ENCODE measurements around the gene CALCR.
A peak's percentile ranks its signal among the peaks of the same experiment; 100 is the strongest.

Gene CALCR

GRCh38 chr7:93575555-93576399, 1.3 kb upstream of the CALCR start:
- Mint-ChIP-seq H3K4me3 (no peak overlapping the region), H3K27me3 (peaks cover 45% of the 10 kb centered on the region)
- peak; percentile 35 for ATAC-seq

GRCh38 chr7:93574269-93574645, 267 bp downstream of the CALCR start:
- no peak for ATAC-seq
- DNase-seq = no peak
- Mint-ChIP-seq H3K4me3 (no peak overlapping the region), H3K9me3 (no peaks in the 10 kb centered on the region), H3K4me1 (peaks cover 4% of the 10 kb centered on the region), H3K27me3 (peaks cover 47% of the 10 kb centered on the region), H3K27ac (no peak overlapping the region)

More at GRCh38 chr7:93575555-93576399, 1.3 kb upstream of the CALCR start:
- DNase-seq = no peak
- Mint-ChIP-seq H3K9me3 (no peaks in the 10 kb centered on the region), H3K27ac (no peak overlapping the region), H3K4me1 (peaks cover 4% of the 10 kb centered on the region)

DNA sequence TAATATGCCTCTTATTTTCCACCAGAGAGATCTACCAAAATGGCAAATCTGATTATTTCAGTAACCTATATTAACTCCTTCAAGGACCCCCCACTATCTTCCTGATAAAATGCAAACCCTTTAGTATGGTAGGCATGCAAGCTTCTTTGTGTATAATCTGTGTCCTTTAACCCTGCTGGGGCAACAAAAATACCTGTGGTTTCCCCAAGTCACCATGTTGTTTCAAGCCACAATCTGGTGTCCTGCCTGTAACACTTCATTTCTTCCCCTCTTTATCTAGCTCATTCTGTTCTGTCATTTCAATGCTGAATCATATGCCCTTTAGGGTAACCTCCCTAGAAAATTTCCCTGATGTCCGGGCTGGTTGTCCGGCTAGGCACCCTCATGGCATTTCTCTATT, 5.3 kb downstream of the CALCR start:
- DNase-seq = no peak
- no peaks in the 10 kb centered on the region for H3K9me3 Mint-ChIP-seq
- H3K4me3 Mint-ChIP-seq = no peak overlapping the region
- H3K27me3 Mint-ChIP-seq = peaks cover 22% of the 10 kb centered on the region
- ATAC-seq = no peak
- H3K27ac Mint-ChIP-seq = no peak overlapping the region
- no peaks in the 10 kb centered on the region for H3K4me1 Mint-ChIP-seq

DNA sequence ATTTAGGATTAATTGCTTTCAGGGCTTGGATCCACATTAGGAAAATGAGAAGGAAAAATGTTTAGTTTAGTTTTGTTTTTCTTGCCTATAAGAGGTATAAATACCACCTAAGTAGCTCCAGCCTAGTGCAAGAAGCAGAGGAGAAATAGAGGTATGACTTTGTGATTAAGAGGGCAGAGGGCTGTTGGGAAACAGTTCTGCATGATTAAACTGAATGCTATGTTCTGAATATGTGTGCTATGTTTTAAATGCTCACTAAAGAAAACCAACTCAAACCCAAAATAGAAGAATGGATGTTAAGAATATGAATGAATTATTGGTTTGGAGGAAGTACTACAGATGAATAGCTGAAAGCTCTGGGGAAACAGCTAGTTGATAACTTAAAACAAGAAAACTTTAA, 7.6 kb downstream of the CALCR start:
- Mint-ChIP-seq H3K4me3 (no peak overlapping the region), H3K4me1 (no peaks in the 10 kb centered on the region), H3K27me3 (peaks cover 21% of the 10 kb centered on the region), H3K9me3 (no peaks in the 10 kb centered on the region), H3K27ac (no peak overlapping the region)
- no peak for DNase-seq
- no peak for ATAC-seq

DNA sequence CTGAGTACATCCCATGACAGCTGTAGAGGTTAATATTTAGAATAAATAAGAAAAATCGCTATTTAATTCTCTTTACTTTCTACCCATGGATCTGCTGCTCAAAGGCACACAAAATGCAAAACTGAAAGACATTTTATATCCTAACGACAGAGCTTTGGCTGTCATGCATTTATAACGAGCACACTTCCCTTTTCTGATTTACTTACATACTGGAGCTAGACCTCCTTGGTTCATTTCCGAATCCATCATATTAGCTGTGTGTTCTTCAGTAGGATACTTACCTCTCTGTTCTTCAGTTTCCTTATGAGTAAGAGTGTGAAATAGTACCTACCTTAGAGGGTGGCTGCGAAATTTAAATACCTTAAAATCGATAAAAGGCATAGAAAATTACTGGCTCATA, 10.9 kb downstream of the CALCR start:
- H3K4me3 Mint-ChIP-seq = no peak overlapping the region
- H3K4me1 Mint-ChIP-seq = no peaks in the 10 kb centered on the region
- no peak overlapping the region for H3K27ac Mint-ChIP-seq
- no peak for ATAC-seq
- no peak for DNase-seq
- peaks cover 14% of the 10 kb centered on the region for H3K27me3 Mint-ChIP-seq
- H3K9me3 Mint-ChIP-seq = no peaks in the 10 kb centered on the region

- ATAC-seq (no peak), DNase-seq (no peak)
- Mint-ChIP-seq H3K27me3 (peaks cover 8% of the 10 kb centered on the region), H3K4me1 (no peaks in the 10 kb centered on the region), H3K9me3 (no peaks in the 10 kb centered on the region), H3K27ac (no peak overlapping the region), H3K4me3 (no peak overlapping the region)
Observed at GRCh38 chr7:93562936-93563335, 11.6 kb downstream of the CALCR start.

DNA sequence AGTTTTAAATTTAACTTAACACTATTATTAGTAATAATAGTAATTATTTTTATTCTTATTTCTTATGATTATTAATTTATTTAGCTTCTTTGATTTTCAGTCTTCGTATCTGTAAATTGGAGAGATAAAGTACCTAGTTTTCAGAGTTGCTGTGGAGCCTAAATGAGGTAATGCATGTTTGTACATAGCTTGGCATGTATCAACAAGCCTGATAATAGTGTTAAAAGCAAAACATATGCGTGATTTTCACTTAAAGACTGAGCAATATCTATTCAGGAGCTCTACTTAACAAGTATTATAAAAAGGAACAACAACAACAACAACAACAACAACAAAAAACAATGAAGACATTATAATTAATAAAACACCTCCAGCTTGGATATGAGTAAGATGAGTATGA, 12.4 kb downstream of the CALCR start:
- Mint-ChIP-seq H3K4me1 (no peaks in the 10 kb centered on the region), H3K4me3 (no peak overlapping the region), H3K27me3 (peaks cover 8% of the 10 kb centered on the region), H3K27ac (no peak overlapping the region), H3K9me3 (no peaks in the 10 kb centered on the region)
- DNase-seq = no peak
- no peak for ATAC-seq

- no peak overlapping the region for H3K4me3 Mint-ChIP-seq
- H3K4me1 Mint-ChIP-seq = no peaks in the 10 kb centered on the region
- no peaks in the 10 kb centered on the region for H3K9me3 Mint-ChIP-seq
- DNase-seq (no peak), ATAC-seq (no peak)
- no peak overlapping the region for H3K27ac Mint-ChIP-seq
- H3K27me3 Mint-ChIP-seq = peaks cover 13% of the 10 kb centered on the region
Observed at GRCh38 chr7:93559639-93560491, 14.7 kb downstream of the CALCR start.

GRCh38 chr7:93558705-93559614, 15.6 kb downstream of the CALCR start:
- ATAC-seq (no peak), DNase-seq (no peak)
- H3K4me3 Mint-ChIP-seq = no peak overlapping the region
- no peaks in the 10 kb centered on the region for H3K9me3 Mint-ChIP-seq
- H3K27ac Mint-ChIP-seq = no peak overlapping the region
- H3K27me3 Mint-ChIP-seq = peaks cover 16% of the 10 kb centered on the region
- H3K4me1 Mint-ChIP-seq = no peaks in the 10 kb centered on the region

GRCh38 chr7:93551931-93552330, 22.6 kb downstream of the CALCR start:
- no peak for DNase-seq
- no peak for ATAC-seq
- Mint-ChIP-seq H3K9me3 (no peaks in the 10 kb centered on the region), H3K4me1 (no peaks in the 10 kb centered on the region), H3K27me3 (peaks cover 8% of the 10 kb centered on the region), H3K27ac (no peak overlapping the region), H3K4me3 (no peak overlapping the region)

DNA sequence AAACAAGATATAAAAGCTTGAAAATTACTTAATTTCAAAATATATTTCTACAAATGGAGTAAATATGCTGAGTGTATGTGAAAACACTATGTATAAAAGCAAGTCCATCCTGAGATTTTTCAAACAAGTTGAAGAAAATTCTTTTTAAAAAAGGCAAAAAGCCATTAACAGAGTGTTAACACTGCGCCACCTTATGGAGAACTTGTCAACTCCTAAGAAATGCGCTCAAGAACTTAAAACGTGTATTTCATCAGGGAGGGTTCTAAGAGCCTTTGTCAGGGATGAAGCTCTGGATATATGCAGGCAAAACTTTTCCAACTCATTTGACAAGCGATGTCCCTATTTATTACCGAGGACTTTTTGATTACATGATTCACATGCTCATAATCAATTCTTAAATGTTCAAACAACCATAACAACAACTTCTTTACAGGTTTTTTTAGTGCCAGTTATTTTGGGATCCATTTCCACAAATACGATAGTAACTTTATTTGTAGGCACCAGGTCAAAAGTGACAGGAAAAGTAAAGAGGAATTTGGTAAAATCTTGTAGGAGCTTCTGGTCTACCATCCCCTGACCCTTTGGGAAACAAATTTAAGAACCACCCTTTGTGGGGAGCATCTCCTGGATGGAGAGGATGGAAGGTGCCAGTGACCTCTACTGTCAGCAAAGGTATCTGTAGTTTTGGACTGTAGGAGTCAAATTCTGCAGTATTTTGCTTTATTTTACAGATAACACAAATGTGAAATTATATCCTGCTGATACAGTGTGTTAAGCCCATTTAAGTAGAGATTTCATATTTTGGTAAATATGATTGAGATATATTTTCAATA, 23.2 kb downstream of the CALCR start:
- no peak for ATAC-seq
- no peak for DNase-seq
- Mint-ChIP-seq H3K4me1 (no peaks in the 10 kb centered on the region), H3K9me3 (no peaks in the 10 kb centered on the region), H3K27ac (no peak overlapping the region), H3K27me3 (peaks cover 8% of the 10 kb centered on the region), H3K4me3 (no peak overlapping the region)

DNA sequence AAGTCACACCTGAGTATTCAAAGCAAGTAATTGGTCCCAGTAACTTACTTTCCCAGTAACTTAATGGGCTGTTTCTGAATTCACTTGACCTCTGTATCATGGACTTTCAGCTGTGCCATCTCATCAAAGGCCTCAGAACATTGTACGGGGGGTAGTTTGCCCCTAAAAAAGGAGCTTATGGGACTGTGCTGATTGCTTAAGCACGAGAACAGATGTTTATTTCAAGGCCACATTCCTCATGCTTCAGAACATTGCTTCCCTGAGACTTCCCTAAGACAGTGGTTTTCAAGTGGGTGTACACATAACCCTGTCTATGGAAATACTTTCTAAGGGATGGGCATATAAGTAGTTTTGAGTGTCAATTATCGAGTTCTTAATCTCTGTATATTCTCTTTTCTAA, 26.8 kb downstream of the CALCR start:
- DNase-seq (no peak), ATAC-seq (no peak)
- Mint-ChIP-seq H3K4me1 (no peaks in the 10 kb centered on the region), H3K27me3 (no peaks in the 10 kb centered on the region), H3K4me3 (no peak overlapping the region), H3K9me3 (no peaks in the 10 kb centered on the region), H3K27ac (no peak overlapping the region)

- Mint-ChIP-seq H3K27ac (no peak overlapping the region), H3K9me3 (no peaks in the 10 kb centered on the region), H3K4me1 (no peaks in the 10 kb centered on the region), H3K27me3 (no peaks in the 10 kb centered on the region), H3K4me3 (no peak overlapping the region)
- no peak for ATAC-seq
- DNase-seq = no peak
Observed at GRCh38 chr7:93544691-93545090, 29.8 kb downstream of the CALCR start.

- Mint-ChIP-seq H3K27me3 (no peaks in the 10 kb centered on the region), H3K4me1 (no peaks in the 10 kb centered on the region), H3K27ac (no peak overlapping the region), H3K9me3 (no peaks in the 10 kb centered on the region), H3K4me3 (no peak overlapping the region)
- DNase-seq = no peak
- no peak for ATAC-seq
Observed at GRCh38 chr7:93538061-93538460, 36.5 kb downstream of the CALCR start.

GRCh38 chr7:93535616-93536015, 38.9 kb downstream of the CALCR start:
- H3K27ac Mint-ChIP-seq = no peak overlapping the region

More at GRCh38 chr7:93535616-93536015, 38.9 kb downstream of the CALCR start:
- H3K27me3 Mint-ChIP-seq = no peaks in the 10 kb centered on the region
- DNase-seq (no peak), ATAC-seq (no peak)
- no peaks in the 10 kb centered on the region for H3K4me1 Mint-ChIP-seq
- H3K9me3 Mint-ChIP-seq = no peaks in the 10 kb centered on the region
- no peak overlapping the region for H3K4me3 Mint-ChIP-seq

All from stimulated activated naive CD8-positive, alpha-beta T cell treated with anti-CD3 and anti-CD28 coated beads, Interleukin-15, amount 100 ng/mL, for 72 hours (primary cell).